ENCODE results near the gene CHP1.
"Not testable (repeated sequence)": the region's sequence is repeated elsewhere in the genome, so short reads cannot be mapped to it uniquely, and the experiment has no call there.

Gene CHP1

DNA sequence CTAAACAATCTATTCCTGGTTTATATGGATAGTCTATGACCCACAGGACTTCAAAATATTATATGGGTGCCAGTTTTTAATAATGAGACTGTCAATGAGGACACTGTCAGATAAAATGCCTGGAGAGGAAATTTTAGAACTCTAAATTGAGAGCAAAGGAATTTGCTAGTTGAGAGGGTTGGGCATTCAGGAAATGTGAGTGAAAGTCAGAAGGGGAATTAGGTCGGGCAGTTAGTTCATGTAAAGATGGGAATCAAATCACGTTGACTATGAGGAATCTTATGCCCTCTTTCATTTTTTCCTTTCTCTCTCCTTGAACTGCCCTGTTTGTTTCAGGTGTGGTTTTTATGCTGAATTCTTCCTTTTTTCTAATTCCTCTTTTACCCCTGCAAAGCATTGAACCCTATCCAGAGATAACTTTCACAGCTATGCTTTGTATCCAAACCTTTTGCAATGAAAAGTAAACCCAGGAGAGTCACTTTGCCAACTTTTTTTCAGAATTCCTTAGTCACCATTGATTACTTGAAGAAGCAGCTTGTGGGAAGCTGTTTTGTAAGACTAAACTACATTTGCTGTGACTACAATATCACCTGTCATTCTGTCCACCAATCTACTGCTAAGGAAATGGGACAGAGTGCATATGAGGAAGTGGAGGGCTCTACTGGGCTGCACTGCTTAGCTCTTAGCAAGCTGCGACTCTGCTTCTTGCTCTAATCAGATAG is 27.8 kb downstream of the CHP1 start:
- DNase-seq = no peak

DNA sequence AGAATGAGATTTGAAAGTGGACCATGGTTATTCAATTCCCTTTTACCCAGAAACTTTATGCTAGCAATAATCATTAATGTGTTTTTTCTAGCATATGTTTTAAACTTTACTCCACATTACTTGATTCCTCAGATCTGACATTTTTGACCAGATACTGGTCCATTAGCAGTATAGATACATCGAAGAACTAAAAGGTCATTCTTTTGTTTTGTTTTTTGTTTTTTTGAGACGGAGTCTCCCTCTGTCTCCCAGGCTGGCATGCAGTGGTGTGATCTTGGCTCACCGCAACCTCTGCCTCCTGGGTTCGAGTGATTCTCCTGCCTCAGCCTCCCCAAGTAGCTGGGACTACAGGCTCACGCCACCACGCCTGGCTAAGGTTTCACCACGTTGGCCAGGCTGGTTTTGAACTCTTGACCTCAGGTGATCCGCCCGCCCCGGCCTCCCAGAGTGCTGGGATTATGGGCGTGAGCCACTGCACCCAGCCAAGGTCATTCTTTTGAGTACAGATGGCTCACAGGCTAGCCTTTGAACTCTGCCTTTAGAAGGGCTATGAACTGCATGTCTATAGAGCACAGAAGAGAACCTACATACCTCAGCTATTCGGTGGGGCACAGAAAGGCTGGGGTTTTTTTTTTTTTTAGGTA is 28.6 kb downstream of the CHP1 start:
- no peak for DNase-seq

DNA sequence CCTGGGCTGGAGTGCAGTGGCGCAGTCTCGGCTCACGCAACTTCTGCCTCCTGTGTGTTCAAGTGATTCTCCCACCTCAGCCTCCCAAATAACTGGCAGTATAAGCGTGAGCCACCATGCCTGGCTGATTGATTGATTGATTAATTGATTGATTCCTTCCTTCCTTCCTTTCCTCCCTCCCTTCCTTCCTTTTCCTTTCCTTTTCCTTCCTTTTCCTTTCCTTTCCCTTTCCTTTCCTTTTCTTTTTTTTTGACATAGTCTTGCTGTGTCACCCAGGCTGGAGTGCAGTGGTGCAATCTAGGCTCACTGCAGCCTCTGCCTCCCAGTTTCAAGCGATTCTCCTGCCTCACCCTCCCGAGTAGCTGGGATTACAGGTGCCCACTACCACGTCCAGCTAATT is 29.9 kb downstream of the CHP1 start:
- not testable (repeated sequence) for DNase-seq

DNA sequence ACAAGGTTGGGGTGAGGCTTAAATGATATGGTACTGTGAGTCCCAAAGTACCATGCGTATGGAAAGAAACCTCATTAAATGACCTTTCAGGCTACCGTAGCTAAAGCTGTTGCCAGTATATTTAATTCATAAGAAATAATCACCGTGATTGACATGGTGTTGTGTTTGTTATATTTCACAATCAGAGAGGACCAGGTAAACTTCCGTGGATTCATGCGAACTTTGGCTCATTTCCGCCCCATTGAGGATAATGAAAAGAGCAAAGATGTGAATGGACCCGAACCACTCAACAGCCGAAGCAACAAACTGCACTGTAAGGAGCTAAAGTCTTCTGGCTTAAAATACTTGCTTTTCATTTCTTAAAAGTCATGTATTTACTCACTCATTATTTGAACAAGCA is 31.5 kb downstream of the CHP1 start:
- DNase-seq = no peak

DNA sequence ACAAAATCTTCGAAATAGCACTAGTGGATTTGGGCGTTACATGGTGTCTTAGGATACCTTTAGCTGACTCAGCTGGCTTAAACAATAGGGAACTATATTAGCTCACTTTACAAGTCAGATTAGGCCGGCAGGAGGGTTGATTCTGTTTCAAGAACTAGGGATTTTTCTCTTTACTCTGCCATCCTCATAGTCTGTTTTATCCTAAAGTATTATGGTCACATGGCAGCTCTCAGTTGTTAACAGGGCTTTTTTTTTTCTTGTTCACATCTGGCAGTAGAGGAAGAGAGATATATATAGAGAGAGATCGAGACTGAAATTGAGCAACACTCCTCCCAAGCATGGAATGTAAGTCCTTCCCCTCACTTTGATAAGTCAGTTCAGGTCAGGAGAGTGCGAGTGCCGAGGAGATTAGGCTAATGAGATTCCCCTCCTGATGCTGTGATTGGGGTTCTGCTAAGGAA is 32.9 kb downstream of the CHP1 start:
- no peak for DNase-seq

DNA sequence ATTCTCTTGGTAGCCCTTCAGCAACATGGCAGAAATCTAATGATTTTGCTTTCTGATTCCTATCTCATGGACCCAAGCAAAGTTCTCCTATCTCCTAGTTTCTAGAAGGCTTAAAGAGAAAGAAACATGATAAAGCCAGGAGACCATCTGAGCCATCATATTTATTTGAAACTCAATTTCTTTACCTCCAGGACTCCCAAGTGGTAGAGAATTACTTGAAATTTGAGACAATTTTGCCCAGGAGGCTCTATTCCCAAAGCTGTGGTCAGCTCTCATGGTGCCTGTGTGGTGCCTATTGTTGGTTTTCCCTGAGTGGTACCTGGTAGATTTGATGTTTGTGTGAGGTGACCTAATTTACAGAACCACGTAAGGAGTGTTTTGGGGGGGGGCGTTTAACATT is 38.8 kb downstream of the CHP1 start:
- no peak for DNase-seq

DNA sequence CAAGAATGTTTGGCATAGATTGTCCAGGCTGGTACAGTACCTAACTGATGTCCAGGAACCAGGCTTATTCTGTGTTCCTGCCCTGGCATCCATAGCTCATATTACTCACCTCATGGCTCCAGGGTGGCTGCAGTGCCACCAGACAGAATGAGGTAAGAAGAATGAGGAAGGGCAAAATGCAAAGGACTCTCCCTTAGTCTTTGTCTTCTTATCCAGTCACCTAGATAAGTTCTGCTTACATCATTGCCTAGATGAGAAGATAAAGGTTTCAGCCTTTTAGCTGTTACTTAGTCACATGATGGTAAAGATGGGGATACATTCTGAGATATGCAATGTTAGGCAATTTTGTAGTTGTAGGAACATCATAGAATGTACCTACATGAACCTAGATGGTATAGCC is 45.8 kb downstream of the CHP1 start:
- no peak for DNase-seq

DNA sequence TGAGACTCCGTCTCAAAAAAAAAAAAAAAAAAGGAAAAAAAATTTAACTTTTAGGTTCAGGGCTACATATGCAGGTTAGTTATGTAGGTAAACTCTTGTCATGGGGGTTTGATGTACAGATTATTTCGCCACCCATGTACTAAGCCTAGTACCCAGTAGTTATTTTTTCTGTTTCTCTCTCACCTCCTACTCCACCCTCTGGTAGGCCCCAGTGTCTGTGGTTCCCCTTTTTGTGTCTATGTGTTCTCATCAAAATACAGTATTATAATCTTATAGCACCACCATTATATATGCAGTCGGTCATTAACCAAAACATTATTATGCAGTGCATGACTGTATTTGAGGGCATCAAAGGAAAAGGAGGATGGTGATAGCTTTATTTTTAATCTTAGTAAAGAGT is 47.3 kb downstream of the CHP1 start:
- DNase-seq = no peak

DNA sequence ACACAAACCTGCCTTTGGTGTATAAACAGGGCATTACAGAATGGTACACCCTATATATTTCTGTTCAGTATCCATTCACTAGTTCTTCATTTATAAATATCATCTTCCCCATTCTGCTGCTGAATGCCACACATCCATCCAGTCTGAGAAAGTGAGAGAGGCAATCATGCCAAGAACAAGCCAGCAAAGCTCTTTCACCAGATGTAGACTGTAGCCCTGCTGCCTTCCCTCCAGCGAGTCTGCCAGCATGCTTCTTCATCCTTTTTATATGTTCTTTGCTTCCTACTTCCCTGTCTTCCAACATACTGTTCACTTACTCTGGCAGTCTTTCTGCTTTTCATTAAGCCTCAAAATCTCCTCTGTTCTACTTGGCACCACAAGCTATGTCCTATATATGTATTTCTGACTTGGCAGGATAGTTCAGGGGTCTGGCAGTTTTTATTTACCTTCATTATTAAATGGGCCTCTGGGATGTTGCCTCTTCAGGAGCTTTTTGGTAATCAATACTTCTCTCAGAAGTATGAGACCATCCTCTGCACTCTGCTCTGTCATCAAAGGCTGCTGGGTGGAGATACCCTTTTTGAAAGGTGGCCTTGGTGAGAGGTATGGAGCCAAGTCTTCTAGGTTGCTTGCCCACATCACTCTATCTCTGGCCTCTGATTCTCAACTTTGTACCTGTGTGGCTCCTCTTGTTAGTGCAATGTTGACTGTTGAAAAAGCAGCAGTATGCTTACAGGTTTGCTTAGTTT is 48.6 kb downstream of the CHP1 start:
- DNase-seq = no peak

DNA sequence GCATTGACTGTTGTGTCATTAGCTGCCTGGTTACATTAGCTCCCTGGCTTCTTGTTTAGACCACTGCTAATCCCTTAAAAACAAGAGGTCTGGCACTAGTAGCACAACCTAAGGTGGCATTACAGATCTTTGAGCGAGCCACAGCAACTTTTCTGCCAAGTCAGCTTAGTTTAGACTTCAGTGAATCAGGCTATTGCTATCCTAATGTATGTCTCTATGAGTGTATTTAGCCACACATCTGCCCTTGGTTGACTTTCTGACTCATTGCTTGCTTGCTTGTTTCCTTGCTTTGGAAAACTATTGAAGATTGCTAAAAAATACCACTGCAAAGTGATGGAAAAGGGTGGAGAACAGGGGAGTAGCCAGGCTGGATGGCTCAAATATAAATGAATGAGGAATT is 50.2 kb downstream of the CHP1 start:
- DNase-seq = no peak

DNA sequence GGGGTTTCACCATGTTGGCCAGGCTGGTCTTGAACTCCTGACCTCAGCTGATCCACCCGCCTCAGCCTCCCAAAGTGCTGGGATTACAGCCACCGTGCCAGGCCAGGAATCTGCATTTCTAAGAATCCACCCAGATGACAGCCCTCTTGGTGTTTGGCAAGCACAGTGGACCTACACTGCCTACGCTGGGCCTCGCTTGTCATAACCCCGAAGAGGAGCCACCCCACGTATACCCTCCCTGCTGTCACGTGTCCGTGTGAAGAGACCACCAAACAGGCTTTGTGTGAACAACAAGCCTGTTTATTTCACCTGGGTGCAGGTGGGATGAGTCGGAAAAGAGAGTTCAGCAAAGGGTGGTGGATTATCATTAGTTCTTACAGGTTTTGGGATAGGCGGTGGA is 51.4 kb downstream of the CHP1 start:
- DNase-seq = not testable (repeated sequence)

DNA sequence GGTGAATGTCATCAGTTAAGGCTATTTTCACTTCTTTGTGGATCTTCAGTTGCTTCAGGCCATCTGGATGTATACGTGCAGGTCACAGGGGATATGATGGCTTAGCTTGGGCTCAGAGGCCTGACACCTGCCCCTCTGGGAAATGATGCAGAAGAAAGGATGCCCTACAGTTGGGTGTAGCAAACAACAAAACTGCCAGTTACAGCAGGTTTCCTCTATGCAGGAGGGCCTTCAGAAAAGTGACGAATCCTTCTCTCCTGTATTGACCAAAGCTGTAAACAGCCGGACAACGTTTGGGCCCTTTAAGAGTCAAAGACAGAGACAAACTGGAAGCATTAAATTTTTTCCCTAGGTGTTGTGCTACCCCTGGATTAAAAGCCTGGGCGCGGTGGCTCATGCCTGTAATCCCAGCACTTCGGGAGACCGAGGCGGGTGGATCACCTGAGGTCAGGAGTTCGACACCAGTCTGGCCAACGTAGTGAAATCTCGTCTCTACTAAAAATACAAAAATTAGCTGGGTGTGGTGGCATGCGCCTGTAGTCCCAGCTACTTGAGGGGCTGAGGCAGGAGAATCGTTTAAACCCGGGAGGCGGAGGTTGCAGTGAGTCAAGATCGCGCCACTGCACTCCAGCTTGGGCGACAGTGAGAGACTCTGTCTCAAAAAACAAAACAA is 52.0 kb downstream of the CHP1 start:
- DNase-seq = not testable (repeated sequence)

DNA sequence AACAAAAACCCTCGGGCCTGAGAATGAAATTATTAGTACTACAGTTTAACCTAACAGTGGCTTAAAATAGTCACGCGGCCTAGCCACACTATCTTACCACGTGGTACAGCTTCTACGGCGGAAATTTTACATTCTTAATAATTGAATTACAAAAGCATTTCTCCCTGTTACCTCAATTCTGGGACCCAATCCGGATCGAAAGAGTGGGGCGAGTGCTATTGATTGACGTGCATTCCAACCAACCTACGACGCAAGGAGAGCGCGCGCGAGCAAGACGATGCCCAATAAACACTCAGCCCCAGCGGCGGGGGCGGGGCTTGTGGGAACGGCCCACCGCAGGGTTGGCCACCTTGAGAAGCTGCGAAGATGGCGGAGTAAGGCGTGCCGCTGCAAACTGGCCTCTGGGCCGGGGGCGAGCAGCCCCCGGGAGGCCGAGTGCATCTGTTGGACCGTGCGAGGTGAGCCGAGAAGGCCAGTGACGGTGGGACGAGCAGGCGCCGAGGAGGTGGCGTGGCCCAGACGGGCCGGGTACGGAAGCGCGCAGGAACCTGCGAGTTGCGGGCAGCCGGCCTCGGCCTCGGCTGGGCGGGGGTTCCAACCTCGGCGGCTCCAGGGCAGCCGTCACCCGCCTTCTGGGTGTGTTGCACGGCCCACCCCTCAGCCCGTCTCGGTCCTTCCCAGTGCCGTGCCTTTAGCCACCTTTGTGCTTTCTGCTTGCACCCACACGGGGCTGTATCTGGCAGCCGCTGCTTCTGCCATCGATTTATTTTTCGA is 52.8 kb downstream of the CHP1 start:
- DNase-seq = peak; percentile 97

DNA sequence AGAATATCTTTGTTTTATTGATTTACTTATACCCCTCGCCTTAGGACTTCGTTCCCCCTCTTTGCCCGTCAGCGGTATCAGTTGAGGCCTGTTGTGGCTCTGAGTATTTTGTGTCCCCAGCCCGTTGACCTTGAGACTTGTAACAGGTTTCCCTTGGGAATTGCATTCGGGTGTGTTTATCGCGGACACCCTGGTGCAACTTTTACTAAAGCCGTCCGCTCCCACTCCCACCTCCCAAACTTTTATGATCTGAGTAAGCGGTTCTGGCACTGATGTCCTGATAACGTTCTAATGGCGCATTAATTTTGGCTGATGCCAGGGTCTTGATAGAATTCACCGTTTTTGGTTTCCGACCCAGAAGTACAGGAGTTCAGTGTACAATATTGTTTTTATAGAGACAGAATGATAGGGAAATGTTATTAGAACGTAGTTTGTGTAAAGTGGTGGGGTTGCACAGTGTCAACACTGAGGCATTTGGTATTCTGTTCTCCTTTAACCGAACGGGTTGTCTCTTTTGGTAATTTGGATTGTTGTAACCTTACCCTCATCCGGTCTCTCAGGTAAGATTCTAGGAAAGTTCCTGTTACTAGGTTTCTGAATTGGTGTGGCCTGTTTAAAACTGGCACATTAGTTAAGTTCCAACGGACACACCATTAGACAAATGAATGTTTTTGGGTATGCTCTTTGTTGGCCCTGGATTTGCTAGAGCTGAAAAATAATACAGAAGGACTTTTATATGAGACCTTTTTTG is 53.5 kb downstream of the CHP1 start:
- no peak for DNase-seq

DNA sequence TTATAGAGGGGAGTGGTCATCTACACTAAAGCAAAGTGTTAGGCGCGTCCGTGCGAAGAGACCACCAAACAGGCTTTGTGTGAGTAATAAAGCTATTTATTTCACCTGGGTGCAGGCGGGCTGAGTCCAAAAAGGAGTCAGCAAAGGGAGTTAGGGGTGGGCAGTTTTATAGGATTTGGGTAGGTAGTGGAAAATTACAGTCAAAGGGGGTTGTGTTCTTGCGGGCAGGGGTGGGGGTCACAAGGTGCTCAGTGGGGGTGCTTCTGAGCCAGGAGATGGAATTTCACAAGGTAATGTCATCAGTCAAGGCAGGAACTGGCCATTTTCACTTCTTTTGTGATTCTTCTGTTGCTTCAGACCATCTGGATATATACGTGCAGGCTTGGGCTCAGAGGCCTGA is 54.2 kb downstream of the CHP1 start:
- DNase-seq = no peak

DNA sequence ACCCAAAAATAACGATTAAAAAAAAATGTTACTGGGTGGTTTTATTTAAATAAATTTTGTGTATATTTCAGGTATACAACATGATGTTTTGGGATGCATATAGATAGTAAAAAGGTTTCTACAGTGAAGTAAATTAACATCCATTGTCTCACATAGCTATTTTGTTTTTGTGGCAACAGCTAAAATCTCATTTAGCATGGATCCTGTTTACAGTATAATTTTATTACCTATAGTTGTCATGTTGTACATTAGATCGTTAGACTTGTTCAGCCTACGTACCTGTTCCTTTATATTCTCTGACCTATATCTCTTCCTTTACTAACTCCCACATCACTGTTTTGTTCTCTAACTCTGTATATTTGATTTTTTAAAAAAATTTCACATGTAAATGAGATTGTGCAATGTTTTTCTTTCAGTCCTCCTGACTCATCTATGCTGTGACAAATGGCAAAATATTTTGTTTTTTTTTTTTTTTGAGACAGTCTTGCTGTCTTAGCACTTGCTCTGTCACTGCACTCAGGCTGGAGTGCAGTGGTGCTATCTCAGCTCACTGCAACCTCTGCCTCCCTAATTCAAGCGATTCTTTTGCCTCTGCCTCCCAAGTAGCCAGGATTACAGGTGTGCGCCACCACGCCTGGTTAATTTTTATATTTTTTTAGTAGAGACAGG is 55.7 kb downstream of the CHP1 start:
- DNase-seq = no peak

DNA sequence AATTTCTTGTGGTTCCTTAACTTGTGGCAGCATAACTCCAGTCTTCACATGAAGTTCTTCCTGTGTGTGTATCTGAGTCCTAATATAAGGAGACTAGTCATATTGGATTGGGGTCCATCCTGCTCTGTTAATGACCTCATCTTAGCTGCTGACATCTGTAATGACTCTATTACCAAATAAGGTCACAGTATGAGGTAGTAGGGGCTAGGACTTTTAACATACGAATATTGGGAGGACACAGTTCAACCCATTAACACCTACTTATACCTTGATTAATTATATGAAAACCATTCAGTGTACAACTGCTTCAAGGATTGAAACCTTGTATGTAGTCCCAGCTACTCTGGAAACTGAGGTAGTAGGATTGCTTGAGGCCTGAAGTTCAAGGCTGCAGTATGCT is 57.4 kb downstream of the CHP1 start:
- DNase-seq = no peak

DNA sequence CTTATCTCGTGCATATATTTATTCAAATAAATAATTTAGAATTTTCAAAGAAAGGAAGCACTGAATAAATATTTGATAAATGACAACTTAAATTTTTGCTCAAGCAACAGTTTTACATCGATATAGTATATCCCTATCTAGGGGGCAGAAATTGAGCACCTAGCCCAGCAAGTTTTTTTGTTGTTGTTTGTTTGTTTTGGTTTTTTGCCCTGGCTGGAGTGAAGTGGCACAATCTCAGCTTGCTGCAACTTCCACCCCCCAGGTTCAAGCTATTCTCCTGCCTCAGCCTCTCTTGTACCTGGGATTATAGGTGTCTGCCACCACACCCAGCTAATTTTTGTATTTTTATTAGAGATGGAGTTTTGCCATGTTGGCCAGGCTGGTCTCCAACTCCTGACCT is 58.9 kb downstream of the CHP1 start:
- DNase-seq = no peak

DNA sequence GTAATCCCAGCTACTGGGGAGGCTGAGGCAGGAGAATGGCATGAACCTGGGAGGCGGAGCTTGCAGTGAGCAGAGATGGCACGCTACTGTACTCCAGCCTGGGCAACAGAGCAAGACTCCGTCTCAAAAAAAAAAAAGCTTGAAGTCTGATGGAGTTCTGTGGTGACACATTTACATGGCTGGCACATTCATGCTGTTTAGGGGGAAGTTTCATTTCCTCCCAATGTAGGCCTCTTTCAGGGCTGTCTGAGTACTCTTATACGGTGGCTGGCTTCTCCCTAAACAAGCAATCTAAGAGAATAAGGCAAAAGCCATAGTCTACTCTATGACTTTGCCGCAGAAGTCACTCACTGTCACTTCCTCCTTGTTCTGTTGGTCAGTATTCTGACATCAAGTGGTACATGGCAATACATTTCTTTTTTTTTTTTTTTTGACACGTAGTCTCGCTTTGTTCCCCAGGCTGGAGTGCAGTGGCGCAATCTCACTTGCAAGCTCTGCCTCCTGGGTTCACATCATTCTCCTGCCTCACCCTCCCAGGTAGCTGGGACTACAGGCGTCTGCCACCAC is 60.1 kb downstream of the CHP1 start:
- DNase-seq = no peak

DNA sequence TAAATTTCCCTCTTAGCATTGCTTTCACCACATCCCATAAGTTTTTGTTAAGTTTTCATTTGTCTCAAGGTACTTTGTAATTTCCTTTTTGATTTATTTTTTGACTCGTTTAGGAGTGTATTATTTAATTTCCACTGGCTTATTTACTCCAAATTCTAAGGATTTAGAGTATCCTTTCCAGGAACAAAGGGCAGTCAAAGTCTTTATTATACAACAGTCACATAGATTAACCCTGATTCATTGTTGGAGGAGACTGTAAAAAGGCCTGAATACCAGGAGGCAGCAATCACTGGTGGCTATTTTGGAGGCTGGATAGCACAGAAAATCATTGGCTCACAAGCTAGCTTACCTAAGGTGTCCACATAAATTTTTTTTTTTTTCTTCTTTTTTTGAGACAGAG is 61.5 kb downstream of the CHP1 start:
- DNase-seq = no peak

DNA sequence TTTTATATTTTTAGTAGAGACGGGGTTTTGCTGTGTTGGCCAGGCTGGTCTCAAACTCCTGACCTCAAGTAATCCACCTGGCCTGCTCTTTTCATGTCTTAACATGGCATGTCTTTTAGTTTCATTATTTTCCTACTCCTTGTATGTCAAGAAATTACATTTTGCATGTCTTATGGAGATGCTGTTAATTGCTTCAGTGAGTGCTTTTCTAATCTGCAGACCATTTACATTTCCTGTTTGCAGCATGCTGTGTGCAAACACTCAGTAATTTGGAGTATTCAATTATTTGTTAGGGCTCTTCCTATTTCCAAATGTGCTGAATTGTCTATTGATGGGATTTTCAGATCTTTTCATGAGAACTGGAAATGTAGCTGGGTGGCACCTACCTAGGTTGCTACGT is 70.1 kb downstream of the CHP1 start:
- not testable (repeated sequence) for DNase-seq
